Erythroblast (primary cell): Measurements from ENCODE around the gene MAPRE3.

Experiments used
- GATA1 ChIP-seq: IDR thresholded peaks from 2 replicates; pipeline ENCODE4 v1.6.1; 2011; ENCODE audit warnings: low read depth, mild to moderate bottlenecking, control low read depth, low read length, moderate library complexity
- POLR2A ChIP-seq: IDR thresholded peaks from 2 replicates; pipeline ENCODE4 v1.6.1; 2011; ENCODE audit warnings: mild to moderate bottlenecking, low read length

- TF ChIP-seq POLR2A = no peak
- no peak for TF ChIP-seq GATA1
These were observed 96.9 kb downstream of the MAPRE3 start for GRCh38 chr2:27067385-27067784.
